ENCODE measurements around the gene SUSD6.

Gene SUSD6

DNA sequence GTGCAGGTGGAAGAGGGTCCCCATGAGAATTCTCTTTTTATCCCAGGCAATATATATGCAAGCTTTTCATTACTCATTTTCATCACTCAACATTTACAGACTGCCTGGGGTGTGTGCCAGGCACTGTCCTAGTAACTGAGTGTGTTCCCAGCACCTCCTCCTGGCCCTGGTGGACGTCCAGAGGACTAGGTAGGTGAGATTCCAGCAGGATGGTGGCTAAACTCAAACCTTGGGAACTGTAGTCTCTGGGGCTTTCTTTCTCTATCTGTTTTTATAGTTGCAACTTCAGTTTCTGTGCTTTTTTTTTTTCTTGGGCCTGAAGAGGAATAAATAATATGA is 63.8 kb downstream of the SUSD6 start:
- DNase-seq = no peak

DNA sequence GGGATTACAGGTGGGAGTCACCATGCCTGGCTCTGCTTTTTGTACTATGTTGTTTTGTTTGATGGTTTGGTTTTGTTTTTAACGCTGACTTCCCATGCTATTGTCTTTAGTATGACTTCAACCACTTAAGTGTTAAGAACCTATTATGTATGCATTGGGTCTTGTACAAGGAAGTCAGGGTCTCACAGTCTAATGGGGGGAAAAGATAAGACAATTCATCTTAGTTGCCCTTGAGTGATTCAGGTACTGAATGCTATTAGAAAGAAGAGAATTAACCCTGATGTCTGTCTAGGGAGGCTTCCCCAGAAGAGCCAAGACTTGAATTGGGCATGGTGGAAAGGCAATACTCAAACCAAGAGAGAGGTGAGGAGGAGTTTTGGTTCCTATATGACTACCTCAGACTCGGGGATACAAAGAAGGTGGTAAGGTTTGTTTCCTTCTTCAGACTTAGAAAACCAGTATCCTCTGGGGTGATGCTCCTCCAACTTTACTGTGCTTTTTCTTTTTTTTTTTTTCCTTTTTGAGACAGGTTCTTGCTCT is 64.6 kb downstream of the SUSD6 start:
- no peak for DNase-seq

DNA sequence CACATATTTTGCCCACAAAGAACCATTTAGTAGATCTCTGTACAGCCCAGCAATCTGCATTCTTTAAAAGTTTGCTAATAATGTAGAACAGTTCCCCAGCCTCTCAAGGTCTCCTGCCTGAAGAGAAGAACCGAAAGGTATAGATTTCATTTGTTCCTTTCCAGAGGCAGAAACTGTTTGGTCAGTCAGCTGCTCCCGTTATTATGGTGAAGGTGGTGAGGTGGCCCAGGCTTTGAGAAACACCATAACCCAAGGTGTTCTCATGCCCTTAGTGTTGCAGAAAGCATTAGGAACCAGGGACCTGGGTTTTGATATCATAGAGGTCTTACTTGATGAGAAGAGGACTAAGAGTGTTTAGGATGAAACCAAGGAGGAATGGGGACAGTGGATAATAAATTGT is 65.3 kb downstream of the SUSD6 start:
- DNase-seq = no peak

DNA sequence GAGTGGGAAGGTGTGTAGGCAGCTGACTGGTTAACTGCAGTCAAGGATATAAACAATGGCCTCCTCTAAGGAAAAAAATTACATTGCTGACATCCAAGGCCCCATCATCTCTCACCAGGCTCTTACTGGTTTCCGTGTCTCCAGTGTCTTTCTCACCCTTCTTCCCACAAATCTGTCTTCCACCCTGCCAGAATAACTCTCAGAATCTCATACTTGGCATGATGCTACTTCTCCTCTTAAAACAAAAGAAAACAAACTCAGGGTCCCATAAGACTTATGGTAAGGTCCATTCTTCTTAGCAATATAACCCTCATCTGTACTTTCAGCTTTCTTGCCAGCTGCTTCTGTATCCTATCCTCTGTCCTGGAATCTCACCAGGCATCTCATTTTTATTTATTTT is 68.9 kb downstream of the SUSD6 start:
- DNase-seq = no peak

DNA sequence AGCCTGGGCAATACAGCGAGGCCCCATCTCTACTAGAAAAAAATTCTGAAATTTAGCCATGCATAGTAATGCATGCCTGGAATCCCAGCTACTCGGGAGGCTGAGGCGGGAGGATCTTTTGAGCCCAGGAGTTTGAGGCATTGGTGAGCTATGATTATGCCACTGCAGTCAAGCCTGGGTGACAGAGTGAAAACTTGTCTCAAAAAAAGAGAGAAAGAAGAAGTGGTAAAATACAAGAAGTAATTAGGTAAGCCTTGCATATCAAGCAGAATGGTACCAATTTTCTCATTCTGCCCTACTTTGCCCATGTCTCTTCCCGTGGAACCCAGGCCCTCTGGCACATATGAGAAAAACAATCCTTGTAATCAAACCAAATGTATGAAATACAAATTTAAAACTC is 70.7 kb downstream of the SUSD6 start:
- DNase-seq = no peak

DNA sequence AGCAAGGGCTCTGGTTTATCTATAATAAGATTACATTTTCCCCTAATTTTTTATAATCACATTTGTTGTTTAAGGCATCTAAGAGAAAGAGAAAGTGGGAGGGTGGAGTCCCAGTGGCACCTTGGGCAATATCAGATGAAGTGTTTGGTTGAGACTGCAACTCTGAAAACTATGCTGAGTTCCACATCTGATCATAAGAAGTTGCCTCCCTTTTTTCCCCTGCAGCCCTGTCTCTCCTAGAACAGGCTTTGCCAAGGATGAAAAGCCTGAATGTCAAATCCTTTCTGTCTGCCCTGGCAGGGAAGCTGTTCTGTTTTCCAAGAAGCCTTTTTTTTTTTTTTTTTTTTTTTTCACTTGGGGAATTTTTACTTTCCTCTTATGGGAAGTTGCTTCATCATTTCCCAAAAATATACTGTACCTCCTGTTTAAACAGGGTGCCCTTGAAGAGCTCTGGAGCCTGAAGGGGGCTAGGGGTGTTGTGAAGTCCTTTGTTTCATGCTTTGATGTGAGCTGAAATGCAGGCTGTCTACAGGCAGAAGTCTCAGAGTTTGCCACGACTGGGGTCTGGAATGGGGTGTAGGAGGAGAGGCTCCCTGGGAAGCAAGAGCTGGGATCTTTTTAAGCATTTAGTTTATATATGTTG is 71.3 kb downstream of the SUSD6 start:
- no peak for DNase-seq

DNA sequence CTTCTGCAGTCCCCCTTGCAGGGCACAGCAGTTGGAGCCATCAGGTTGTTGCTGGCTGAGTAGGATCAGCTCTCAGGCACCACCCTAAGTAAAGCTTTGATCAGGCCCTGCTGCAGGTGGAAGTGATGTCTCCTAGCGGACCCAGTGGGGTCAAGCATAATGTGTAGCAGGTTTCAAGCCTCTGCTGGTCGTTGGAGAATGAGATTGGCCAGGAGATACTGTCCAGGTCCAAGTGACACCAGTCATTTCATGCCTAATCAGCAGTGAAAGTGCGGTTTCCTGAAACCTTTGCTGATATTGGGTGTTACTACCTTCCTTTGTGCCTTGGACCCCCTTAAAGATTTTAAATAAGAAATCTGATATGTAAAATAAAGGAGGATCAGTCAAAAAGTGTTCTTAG is 72.6 kb downstream of the SUSD6 start:
- no peak for DNase-seq

DNA sequence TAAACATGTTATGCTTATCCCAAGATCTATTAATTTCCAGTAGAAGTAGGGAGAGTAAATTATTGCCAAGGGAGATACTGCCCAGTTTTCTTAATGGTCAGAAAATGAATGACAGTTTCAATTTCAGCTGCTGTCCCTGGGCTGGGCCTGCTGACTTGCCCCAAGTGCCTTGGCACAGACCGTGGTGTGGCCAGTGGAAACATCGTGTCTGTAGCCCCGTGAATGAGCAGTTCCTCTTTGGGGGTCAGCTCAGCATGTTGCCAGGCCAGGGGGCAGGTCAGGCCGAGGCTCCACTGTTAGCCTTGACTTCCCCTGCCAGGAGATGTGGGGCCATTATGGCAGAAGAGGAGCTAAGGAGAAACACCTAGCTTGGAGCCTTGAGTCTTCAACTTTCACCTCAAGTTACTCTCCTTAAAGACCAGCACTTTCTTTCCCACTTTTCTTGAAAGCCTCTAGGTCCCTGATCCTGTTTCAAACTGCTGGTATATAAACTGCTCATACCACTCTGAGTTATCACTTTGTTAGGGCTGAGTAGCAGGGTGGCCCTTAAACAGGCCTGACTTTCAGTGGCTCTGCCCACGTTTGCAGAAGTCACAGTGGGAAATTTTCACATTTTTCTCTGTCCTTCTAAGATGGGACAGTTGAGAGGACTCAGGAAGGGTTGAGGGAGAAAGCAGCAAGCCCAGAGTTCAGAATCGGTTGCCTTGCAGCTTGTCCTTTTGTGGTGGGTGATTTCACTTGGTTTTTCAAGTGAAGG is 73.2 kb downstream of the SUSD6 start:
- DNase-seq = no peak

DNA sequence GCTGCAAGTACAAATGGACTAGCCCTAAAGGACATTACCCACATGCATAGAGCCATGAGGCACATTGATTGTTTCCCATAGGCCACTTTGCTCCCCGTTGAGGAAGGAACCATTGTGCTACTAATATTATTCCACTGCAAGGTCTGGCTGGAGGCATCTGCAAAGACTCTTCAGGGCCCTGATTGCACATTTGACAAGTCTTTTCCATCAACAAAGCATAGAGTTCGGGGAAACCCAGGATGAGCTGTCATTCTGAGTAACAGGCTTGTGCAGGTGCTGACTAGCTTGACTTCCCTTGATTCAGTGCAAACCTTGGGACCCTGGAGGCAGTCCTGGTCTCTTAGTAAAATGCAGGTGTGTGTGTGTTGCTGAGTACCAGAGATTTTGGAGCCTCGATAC is 73.8 kb downstream of the SUSD6 start:
- DNase-seq = peak; percentile 47

DNA sequence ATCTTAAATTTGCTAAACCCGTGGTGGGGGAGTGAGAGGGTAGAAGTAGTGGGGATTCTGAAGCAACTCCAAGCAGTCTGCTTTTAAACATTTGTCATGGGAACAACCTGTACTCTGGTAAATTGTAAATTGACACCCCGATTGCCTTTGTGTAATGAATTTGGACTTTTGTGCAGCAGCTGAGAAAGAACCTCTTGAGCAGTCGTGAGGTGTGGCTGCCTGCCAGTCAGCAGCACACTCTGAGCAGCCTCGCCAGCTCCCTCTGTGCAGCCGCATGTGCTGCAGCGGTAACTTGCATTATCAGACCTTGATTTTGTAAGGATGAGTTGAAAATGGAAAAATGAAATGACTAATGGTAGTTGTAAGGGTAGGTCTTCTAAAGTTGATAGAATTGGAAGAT is 74.3 kb downstream of the SUSD6 start:
- DNase-seq = peak; percentile 28

DNA sequence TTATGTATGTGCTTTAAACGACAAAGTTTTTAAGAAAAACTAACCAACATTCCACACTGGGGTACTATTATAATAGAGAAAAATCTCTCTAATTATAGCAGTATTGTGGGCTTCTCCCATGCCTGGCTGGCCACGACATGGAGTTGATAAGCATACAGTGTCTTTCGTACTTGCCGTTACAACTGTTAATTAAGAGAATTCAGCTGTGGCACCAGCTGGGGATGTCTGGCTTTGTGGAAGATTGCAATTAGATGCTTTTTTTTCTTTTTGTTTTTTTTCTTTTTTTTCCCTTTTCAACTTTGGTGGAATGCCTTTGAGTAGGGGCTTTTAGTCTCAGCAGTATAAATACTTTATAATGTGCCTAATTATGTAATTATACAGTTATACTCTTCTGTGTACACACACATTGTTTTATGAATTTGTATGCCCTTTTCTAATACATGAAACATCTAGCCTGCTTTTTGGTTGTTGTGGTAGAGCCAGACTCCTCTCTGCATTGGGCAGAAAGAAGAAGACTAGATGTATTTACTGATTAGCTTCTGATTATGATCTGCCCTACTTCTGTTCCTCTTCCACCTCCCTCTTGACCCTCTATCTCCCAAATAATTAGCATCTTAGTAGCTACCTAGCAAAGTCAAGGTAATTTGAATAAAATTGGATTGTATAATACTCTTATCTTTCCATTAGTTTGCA is 76.4 kb downstream of the SUSD6 start:
- DNase-seq = no peak

DNA sequence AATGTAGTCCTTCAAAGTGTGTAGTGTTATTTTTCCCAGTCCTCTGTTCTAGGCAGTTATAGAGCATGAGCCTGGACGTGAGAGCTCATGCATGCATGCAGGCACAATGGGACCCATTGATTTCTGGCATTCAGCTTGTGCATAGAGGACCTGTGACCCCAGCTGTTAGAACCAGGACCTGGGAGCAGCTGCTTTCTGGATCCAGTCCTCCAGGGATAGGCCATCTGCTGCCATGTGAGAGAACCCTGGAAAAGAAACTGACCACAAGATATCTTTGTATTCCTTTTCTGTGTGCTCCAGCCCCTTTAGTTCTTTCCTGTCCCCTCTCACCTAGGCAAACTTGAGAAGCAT is 76.9 kb downstream of the SUSD6 start:
- no peak for DNase-seq

DNA sequence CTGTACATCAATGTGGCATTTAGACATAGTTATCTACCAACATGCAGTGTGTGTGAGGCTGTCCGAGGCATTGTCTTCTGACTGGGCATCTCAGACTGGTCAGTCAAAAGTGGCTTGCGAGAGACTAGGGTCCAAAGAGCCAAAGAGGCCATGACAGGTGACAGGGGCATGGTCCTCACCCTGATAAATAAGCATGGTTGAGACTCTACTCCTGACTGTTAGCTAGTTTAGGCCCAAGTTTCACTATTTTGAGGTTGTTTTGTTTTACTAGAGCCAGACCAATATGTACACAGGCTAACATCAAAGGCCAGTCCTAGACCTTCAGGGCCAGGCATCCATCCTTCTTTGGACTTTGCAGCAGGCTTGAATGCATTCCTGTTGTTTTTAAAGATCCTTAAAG is 78.6 kb downstream of the SUSD6 start:
- DNase-seq = no peak

DNA sequence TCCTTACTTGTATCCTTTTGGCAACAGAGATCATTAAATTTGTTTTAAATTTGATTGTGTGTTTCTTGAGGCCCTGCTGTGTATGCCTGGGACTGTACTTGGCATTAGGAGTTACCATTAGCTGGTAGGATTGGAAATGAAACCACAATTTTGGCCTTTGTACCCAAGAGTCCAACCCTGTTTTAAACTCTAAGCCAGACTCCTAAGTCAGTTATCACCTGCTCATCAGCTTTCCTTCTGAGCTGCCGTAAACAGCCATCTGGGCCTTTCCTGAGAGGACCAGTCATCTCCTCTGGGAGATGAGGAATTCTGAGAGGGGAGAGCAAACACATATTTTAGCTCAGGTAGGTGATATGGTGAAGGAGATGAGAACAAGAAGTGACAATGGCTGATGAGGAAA is 81.2 kb downstream of the SUSD6 start:
- DNase-seq = no peak

DNA sequence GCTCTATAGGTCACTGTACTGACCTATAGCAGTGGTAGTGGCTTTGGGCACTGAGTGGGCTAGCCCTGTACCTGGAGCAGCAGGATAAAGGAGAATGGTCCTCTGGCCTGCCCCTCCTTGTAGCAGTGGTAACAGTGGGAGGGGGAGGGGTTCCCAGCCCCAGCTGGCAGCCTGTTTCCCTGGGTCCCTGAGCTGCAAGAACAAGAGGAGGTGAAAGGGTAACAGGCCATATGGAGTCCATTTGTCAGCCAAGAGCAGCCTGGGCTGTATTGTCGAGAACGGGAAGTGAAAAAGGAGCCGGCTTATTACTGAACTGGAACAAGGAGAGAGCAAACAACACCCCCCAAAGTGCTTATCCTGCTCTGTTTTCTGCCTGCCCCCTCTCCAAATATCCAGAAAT is 81.7 kb downstream of the SUSD6 start:
- no peak for DNase-seq

DNA sequence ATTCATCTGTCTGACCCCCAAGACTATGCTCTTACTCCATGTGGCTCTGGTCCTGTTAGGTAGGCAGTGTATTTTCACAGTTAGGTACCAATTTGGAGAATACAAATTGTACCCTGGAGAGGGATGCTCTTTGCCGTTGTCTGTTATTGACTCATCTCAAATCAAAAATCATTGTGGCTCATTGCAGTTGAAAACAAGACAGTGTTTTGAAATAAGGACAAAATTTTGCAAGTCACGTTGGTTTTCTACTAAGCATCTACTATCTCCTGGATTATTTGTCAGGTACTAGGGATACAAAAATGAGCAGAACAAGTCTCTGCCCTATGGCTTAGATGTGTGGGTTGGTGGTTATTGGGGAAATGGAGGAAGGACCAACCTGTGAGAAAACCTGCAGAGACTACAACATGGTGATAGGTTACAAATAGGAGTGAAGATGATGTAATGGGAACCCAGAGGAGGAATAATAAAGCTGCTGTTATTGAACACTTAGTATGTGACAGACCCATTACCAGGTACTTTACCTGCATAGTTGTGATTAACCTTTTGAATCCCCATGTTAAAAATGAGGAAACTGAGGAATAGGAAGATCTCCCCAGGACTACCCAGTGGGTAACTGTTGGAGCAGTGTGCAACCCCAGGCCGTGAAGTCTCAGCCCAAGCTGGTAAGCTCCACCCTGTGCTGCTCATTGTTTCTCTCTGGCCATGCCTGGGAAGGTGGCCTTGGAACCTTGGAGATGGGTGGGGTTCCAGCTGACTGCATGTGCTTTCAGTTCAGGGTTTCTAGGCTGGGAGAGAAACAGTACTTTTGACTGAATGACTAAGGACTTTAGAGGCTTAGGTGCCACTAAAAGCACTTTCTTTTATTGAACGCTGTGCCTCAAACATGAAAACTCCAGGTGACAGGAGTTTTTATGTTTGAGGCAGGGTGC is 82.7 kb downstream of the SUSD6 start:
- DNase-seq = no peak

DNA sequence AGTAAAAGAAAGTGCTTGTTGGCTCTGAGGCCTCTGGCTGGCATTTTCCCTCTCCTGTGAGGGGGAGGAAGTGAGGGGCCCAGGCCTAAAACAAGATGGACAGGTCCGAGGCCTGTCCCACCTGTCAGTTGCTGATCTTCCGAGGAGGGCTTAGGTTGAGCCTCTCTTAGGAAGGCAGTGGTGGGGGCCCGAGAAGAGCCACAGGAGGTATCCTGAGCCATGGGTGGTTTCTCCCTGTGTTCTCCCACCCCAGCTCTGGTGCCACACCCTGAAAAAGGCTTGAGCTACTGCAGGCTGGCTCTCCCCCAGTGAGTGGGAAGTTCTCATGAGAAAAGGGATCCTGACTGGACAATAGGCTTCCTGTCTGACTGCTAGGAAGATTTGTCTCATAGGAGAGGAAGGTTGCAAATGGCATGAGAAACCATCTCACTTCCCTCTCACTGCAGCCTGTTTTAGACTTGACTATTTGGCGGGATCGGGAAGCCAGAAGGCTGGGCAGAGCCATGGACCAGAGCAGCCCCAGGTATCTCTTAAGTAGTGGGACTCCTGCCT is 83.4 kb downstream of the SUSD6 start:
- DNase-seq = no peak

DNA sequence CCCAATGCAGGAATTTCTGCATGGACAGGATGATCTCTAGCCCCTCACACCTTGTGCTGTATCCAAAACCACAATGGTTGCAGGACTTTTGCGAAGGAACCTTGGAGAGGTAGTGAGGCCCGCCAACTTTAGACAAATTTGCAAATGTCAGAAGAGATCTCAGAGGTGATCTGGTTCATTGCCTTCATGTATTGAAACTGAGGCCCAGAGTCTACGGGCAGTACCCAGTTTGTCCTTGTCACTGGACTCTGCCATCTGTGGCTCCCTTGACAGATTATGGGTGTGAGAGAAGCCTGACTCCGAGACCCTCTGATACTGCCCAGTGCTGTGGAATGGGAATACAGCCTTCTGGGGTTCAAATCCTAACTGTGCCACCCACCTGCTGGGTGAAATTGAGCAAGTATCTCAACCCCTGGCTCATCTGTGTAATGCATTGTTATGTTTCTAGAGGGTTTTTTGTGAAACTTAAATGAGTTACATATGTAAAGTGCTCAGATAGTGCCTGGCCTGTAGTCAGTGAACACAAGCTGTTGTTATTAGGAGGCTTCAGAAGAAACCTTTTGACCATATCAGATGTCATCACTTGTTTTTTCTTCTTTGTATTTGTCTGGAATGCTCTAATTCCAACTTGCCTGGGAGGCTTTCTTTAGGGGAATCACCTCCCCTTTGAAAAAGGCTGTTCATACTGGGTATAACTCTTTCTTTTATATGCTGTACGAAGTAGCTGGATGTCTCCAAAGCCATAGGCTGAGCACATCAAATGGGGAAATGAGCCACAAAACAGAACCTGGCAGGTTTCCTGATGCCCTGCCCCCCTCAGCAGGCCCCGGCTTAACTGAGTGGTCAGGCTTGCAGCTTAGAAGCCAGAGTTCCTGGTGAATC is 84.2 kb downstream of the SUSD6 start:
- DNase-seq = no peak

DNA sequence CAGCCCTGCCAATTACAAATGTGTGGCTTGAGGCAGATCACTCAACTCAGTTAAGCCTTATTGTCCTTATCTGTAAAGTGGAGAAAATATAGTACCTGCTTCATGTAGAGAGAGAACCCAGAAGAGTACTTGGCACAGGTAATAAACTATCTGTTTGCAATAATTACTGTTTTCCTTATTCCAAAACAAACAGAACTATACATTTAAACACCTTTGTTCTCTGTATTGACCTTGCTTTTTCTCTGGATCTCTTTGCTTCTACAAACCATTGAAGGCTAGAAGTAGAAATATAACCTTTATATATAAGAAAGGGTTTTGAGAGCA is 84.8 kb downstream of the SUSD6 start:
- no peak for DNase-seq

DNA sequence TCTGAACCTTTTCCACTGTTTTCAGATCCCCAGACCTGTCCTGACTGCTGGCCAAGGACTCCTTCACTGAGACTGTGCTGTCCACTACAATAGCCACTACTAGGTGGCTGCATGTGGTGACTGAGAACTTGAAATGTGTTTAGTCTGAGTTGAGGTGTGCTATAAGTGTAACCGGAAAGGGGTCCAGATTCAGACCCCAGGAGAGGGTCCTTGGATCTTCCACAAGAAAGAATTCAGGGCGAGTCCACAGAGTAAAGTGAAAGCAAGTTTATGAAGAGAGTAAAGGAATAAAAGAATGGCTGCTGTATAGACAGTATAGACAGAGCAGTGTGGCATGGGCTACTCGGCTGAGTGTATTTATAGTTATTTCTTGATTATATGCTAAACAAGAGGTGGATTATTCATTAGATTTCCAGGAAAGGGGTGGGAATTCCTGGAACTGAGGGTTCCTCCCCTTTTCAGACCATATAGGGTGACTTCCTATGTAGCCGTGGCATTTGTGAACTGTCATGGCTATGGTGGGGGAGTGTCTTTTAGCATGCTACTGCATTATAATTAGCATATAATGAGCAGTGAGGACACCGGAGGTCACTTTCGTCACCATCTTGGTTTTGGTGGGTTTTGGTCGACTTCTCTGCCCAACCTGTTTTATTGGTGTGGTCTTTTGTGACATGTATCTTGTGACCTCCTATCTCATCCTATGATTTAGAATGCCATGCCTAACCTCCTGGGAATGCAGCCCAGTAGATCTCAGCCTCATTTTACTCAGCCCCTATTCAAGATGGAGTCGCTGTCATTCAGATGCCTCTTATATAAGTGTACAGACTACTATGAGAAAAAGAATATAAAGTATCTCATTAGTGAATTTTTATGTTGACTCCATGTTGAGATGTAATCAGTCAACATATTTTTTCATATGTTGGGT is 85.5 kb downstream of the SUSD6 start:
- DNase-seq = no peak

DNA sequence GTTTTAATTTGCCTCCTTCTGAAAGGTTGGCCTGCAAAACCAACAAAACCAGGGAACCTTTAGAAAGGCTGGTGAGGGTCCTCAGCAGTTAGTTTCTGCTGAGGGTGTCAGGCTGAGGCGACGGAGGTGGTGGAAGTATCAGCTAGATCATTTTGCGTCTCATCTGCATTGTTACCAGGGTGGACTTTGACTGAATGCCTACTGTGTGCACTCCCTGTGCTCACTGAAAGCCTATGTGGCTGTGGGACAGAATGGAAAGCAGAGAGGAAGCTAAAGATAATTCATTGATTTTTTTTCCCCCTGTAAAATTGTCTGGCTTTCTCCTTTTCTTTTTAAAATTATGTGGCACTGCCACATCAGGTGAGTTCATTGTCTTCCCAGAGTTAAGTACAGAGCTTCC is 87.2 kb downstream of the SUSD6 start:
- DNase-seq = no peak
